Mucosa of stomach (tissue), 1 donor: Measurements from ENCODE around the gene ACOD1.
"Not testable (repeated sequence)": the region's sequence is repeated elsewhere in the genome, so short reads cannot be mapped to it uniquely, and the experiment has no call there.

Experiments used
- H3K27me3 ChIP-seq: one replicate; pipeline ENCODE4 v1.7.0; 2013; ENCODE audit warnings: mild to moderate bottlenecking, low read length; ENCODE audit not compliant: control insufficient read depth, insufficient read depth
- H3K36me3 ChIP-seq: one replicate; pipeline ENCODE4 v1.7.0; 2013; ENCODE audit warnings: low read length; ENCODE audit not compliant: control insufficient read depth, insufficient read depth
- H3K4me1 ChIP-seq: one replicate; pipeline ENCODE4 v1.7.0; 2013; ENCODE audit warnings: mild to moderate bottlenecking, low read length; ENCODE audit not compliant: control insufficient read depth, insufficient read depth
- H3K4me3 ChIP-seq: one replicate; pipeline ENCODE4 v1.7.0; 2013; ENCODE audit warnings: low read length
- H3K9ac ChIP-seq: one replicate; pipeline ENCODE4 v1.7.0; 2013; ENCODE audit warnings: mild to moderate bottlenecking, low read length, moderate library complexity
- H3K9me3 ChIP-seq: one replicate; pipeline ENCODE4 v1.7.0; 2013; ENCODE audit warnings: mild to moderate bottlenecking, low read length, moderate library complexity; ENCODE audit not compliant: control insufficient read depth
- donor health status: Pancreatic carcinoma.

Gene ACOD1

GRCh38 chr13:76948149-76948548 lies at the start of gene ACOD1:
TSS of gene ACOD1 (plus strand) at chr13:76948511. CDS start at chr13:76948559, 48 bp downstream.
- no peaks in the 10 kb centered on the region for H3K27me3 ChIP-seq
- no peaks in the 10 kb centered on the region for H3K4me1 ChIP-seq
- no peaks in the 10 kb centered on the region for H3K9me3 ChIP-seq
- H3K9ac ChIP-seq = no peak within 1 kb of the TSS
- no peak within 1 kb of the TSS for H3K4me3 ChIP-seq
- no peaks in the 10 kb centered on the region for H3K36me3 ChIP-seq

- not testable (repeated sequence) for H3K4me3 ChIP-seq, H3K9me3 ChIP-seq, H3K9ac ChIP-seq, H3K27me3 ChIP-seq, H3K36me3 ChIP-seq, H3K4me1 ChIP-seq
These were observed 49.2 kb upstream of the ACOD1 start for GRCh38 chr13:76899066-76899465.

GRCh38 chr13:76903544-76904162 lies 44.7 kb upstream of the ACOD1 start:
- H3K9ac ChIP-seq = no peak overlapping the region
- no peak overlapping the region for H3K4me3 ChIP-seq
- no peaks in the 10 kb centered on the region for H3K9me3 ChIP-seq
- no peaks in the 10 kb centered on the region for H3K27me3 ChIP-seq
- H3K36me3 ChIP-seq = no peaks in the 10 kb centered on the region
- H3K4me1 ChIP-seq = no peaks in the 10 kb centered on the region

- no peaks in the 10 kb centered on the region for H3K9me3 ChIP-seq
- H3K4me1 ChIP-seq = no peaks in the 10 kb centered on the region
- H3K4me3 ChIP-seq = no peak overlapping the region
- H3K36me3 ChIP-seq = no peaks in the 10 kb centered on the region
- H3K9ac ChIP-seq = no peak overlapping the region
- no peaks in the 10 kb centered on the region for H3K27me3 ChIP-seq
These were observed 43.8 kb upstream of the ACOD1 start for GRCh38 chr13:76904507-76904906.

- H3K27me3 ChIP-seq = no peaks in the 10 kb centered on the region
- H3K4me3 ChIP-seq = no peak overlapping the region
- H3K9me3 ChIP-seq = no peaks in the 10 kb centered on the region
- H3K36me3 ChIP-seq = no peaks in the 10 kb centered on the region
- peaks cover 4% of the 10 kb centered on the region for H3K4me1 ChIP-seq
- H3K9ac ChIP-seq = no peak overlapping the region
These were observed 35.8 kb upstream of the ACOD1 start for GRCh38 chr13:76912476-76912875.

- no peaks in the 10 kb centered on the region for H3K36me3 ChIP-seq
- no peak overlapping the region for H3K4me3 ChIP-seq
- no peaks in the 10 kb centered on the region for H3K27me3 ChIP-seq
- H3K9ac ChIP-seq = no peak overlapping the region
- H3K4me1 ChIP-seq = peaks cover 10% of the 10 kb centered on the region
- no peaks in the 10 kb centered on the region for H3K9me3 ChIP-seq
These were observed 34.4 kb upstream of the ACOD1 start for GRCh38 chr13:76913898-76914297.

- H3K4me3 ChIP-seq = no peak overlapping the region
- no peaks in the 10 kb centered on the region for H3K27me3 ChIP-seq
- H3K4me1 ChIP-seq = peaks cover 16% of the 10 kb centered on the region
- no peaks in the 10 kb centered on the region for H3K36me3 ChIP-seq
- H3K9me3 ChIP-seq = no peaks in the 10 kb centered on the region
- no peak overlapping the region for H3K9ac ChIP-seq
These were observed 31.2 kb upstream of the ACOD1 start for GRCh38 chr13:76917095-76917494.

GRCh38 chr13:76917755-76918481 lies 30.4 kb upstream of the ACOD1 start:
- not testable (repeated sequence) for H3K9ac ChIP-seq, H3K9me3 ChIP-seq, H3K36me3 ChIP-seq, H3K4me3 ChIP-seq, H3K27me3 ChIP-seq
- peaks cover 16% of the 10 kb centered on the region for H3K4me1 ChIP-seq

GRCh38 chr13:76921516-76921915 lies 26.8 kb upstream of the ACOD1 start:
- H3K4me1 ChIP-seq = peaks cover 16% of the 10 kb centered on the region
- H3K9me3 ChIP-seq = no peaks in the 10 kb centered on the region
- no peaks in the 10 kb centered on the region for H3K27me3 ChIP-seq
- no peak overlapping the region for H3K9ac ChIP-seq
- H3K4me3 ChIP-seq = no peak overlapping the region
- H3K36me3 ChIP-seq = no peaks in the 10 kb centered on the region

- Histone ChIP-seq H3K27me3 (no peaks in the 10 kb centered on the region), H3K36me3 (no peaks in the 10 kb centered on the region), H3K9me3 (no peaks in the 10 kb centered on the region)
These were observed 23.2 kb upstream of the ACOD1 start for GRCh38 chr13:76925115-76925514.

GRCh38 chr13:76927955-76928354 lies 20.4 kb upstream of the ACOD1 start:
- no peaks in the 10 kb centered on the region for H3K9me3 ChIP-seq
- no peaks in the 10 kb centered on the region for H3K4me1 ChIP-seq
- H3K4me3 ChIP-seq = no peak overlapping the region
- H3K9ac ChIP-seq = no peak overlapping the region
- no peaks in the 10 kb centered on the region for H3K27me3 ChIP-seq
- no peaks in the 10 kb centered on the region for H3K36me3 ChIP-seq

More at GRCh38 chr13:76925115-76925514, 23.2 kb upstream of the ACOD1 start:
- no peak overlapping the region for H3K9ac ChIP-seq
- peaks cover 5% of the 10 kb centered on the region for H3K4me1 ChIP-seq
- no peak overlapping the region for H3K4me3 ChIP-seq

- Histone ChIP-seq H3K4me3 (no peak overlapping the region), H3K4me1 (no peaks in the 10 kb centered on the region), H3K9ac (no peak overlapping the region), H3K9me3 (no peaks in the 10 kb centered on the region), H3K27me3 (no peaks in the 10 kb centered on the region), H3K36me3 (no peaks in the 10 kb centered on the region)
These were observed 19.9 kb upstream of the ACOD1 start for GRCh38 chr13:76928456-76928855.
